SH-SY5Y (cell line): ENCODE results near the gene ARMC2.
A peak's percentile ranks its signal among the peaks of the same experiment; 100 is the strongest.

Experiments
- GATA2 ChIP-seq: IDR thresholded peaks from 2 replicates; pipeline ENCODE4 v1.6.1; 2011; ENCODE audit warnings: mild to moderate bottlenecking, low read depth, low read length
- GATA3 ChIP-seq: IDR thresholded peaks from 2 replicates; pipeline ENCODE4 v1.6.1; 2011; ENCODE audit warnings: low read depth, mild to moderate bottlenecking, low read length, moderate library complexity

The ARMC2 gene

DNA sequence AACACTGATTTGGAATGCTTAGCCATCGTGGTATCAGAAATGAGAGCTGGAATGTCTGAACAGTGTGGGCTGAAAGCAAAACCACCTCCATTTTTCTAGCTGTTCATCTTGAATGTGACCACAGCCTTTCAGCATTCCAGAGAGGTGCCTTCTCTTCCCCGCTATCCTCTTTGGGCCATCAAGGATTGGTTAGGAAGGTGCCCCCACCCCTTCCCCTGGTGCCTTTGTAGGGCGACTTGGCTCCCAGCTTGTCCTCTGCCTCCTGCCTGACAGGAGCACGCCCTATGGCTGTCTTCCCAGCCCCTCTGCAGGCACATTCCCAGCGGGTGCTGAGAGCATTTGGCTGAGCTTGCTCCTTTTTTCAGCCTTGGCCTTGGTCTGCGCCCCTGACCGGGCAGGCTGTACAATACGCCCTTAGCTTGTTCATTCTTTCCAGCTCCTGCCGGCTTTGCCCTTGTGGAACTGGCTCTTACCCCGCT, 97.5 kb downstream of the ARMC2 start:
- TF ChIP-seq GATA3 (no peak), GATA2 (no peak)

DNA sequence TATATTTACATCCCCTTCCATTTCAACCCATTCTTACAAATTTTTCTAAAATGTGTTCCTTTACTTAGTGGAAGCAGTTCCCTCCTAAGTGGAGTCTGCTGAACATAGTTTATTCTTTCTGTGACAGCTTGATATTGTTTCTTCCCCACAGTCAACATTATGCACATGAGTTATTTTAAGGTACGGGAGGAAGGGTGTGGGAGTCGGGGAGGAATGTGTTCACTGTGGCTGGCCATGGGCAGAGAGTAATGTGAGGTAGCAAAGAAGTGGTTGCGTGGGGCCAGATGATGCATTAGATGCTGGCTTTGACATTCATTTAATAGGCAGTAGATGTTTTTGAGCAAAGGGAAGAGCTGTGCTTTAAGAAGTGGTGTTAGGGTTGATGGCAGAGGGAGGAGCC, 98.5 kb downstream of the ARMC2 start:
- TF ChIP-seq GATA3 (no peak), GATA2 (no peak)

DNA sequence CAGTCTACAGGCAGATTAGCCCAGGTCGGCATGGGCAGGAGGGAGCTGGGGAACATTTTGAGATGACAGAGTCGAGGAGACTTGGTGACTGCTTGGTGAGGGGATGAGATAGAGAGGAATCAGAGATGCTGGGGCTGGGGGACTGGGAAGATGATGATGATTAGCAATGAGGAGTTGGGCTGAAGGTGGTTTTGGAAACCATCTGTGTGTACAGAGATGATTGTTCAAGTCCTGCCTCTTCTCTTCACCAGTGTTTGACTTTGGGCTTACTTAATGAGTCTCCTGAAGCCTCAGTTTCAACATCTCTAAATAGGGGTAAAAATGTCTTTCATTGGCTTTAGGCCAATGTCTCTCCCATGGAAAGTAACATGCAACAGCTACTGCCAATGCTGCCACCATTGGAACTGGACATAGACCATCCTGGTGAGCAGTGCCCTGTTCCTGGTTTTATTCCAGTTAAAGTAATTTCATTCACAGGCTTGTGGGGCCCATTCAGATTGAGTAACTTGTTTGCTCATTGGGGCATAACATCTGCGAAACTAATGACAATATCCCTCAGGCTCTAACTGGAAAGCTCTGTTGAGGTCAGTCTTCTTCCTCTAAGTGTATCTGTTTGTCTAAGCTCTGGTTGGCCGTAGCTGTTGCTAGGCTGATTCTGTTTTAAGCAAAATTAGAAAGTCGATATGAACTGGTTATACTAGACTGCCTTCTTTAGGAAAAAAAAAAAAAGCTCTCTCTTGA, 99.1 kb downstream of the ARMC2 start:
- TF ChIP-seq GATA2 (0 out of 2 replicates have a peak, but pooled peaks have one; percentile 13), GATA3 (no peak)

GRCh38 chr6:108948181-108948661, 100.0 kb downstream of the ARMC2 start:
- no peak for TF ChIP-seq GATA2
- no peak for TF ChIP-seq GATA3

DNA sequence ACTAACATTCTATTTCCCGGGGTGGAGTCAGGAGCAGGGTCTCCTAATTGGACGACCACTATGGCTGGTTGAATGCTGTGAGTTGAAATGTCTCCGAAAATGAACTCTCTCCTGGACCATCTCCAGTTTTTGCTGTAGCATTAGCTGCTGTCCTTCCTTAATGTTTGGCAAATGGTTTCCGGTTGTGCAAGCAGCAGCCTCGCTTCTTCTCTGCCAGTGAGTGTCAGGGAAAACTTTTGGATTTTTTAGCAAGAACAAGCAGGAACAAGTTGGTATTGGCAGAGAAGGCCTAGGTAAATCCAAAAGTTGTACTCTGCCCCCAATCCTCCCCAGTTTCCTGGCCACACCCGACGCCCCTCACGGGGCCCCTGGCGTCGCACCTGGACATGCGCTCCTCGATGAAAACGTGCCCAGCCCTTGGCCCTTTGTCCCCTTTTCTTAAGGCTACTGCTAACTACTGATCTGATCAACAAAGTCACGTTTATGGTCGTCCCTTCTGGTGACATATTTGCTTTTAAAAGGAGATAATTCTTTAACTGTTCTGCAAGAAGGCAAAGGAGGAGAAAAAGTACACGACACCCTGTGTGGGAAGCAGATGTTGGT, 103.2 kb downstream of the ARMC2 start:
- TF ChIP-seq GATA3 (no peak), GATA2 (no peak)

DNA sequence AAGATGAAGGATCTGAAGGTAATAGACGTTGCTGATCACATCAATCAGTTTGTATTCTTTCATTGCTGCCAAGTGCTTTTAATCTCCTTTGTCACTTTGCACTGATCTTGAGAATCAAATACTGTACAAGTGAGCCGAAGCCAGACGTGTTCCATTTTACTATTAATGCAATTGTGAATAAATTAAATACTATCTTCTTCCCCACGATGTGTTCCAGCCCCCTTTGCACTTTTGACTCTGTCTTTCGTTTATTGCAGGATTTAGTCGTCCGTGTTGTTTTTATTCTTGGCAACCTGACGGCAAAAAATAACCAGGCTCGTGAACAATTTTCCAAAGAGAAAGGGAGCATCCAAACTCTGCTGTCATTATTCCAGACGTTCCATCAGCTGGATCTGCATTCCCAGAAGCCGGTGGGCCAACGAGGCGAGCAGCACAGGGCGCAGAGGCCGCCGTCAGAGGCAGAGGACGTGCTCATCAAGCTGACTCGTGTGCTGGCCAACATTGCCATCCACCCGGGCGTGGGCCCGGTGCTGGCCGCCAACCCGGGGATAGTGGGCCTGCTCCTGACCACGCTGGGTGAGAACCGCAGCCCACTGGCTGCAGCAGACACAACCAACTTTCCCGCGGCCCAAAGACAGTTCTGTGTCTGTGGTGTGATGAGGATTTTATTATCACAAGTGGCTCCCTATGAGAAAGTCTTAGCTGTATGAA, 104.7 kb downstream of the ARMC2 start:
- TF ChIP-seq GATA3, result no peak
- no peak for TF ChIP-seq GATA2

DNA sequence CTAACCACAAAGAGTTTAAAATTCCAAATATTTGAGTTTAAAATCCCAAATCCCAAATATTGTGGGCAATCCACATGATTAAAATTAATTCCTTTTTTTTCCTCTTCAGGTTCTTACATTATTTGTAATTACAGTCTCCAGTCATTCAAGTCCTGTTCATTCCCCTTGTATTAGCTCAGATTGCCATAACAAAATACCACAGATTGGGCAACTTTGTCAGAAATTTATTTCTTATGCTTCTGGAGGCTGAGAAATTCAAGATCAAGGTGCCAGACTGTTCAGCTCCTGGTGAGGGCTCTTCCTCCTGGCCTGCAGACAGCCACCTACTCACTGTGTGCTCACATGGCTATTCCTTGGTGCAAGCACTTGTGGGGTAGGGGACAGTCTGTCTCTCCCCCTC, 105.5 kb downstream of the ARMC2 start:
- TF ChIP-seq GATA3 (no peak), GATA2 (no peak)

GRCh38 chr6:108955329-108955949, 107.2 kb downstream of the ARMC2 start:
- TF ChIP-seq GATA3 (no peak), GATA2 (no peak)

- TF ChIP-seq GATA3 (no peak), GATA2 (no peak)
Measured at GRCh38 chr6:108957221-108957620, 109.0 kb downstream of the ARMC2 start.

- no peak for TF ChIP-seq GATA3
- TF ChIP-seq GATA2, result no peak
Measured at GRCh38 chr6:108958900-108959770, 110.9 kb downstream of the ARMC2 start.

GRCh38 chr6:108959972-108960582, 111.9 kb downstream of the ARMC2 start:
- no peak for TF ChIP-seq GATA3
- TF ChIP-seq GATA2, result no peak

DNA sequence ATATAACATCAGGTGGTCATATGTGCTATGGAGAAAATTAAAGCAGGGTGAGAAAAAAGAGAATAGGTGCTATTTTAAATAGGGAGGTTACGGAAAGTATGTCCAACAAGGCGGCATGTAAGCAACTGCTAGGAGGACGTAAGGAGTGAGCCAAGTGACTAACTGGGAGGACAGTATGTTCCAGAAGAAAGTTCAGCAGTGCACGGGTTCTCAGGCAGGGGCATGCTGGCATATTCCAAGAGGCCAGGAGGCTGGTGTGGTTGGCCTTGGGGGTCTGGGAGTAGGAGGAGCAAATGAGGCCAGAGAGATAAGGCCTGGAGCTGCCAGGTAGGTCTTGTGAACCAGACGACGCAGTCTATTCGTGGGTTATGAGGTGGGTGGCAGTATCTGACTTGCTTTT, 112.4 kb downstream of the ARMC2 start:
- TF ChIP-seq GATA3, result no peak
- TF ChIP-seq GATA2, result no peak

- TF ChIP-seq GATA3, result no peak
- no peak for TF ChIP-seq GATA2
Measured at GRCh38 chr6:108961077-108961476, 112.9 kb downstream of the ARMC2 start.

GRCh38 chr6:108961985-108962384, 113.8 kb downstream of the ARMC2 start:
- TF ChIP-seq GATA2, result no peak
- no peak for TF ChIP-seq GATA3
